ENCODE data around the gene EDRF1. TPM values are rescaled to one million over a fixed set of nuclear protein-coding genes. Genes with fewer than 3 reads are reported as not detected.

The EDRF1 gene
- total RNA-seq, 1 donor = 25.0 TPM

GRCh38 chr10:125756853-125757487, 37.5 kb downstream of the EDRF1 start:
- Histone ChIP-seq H3K27ac (ENCODE audit: low read depth, low read length) (no peak overlapping the region), H3K9me3 (ENCODE audit: low read depth, low read length) (no peaks in the 10 kb centered on the region), H3K4me3 (ENCODE audit: insufficient read depth, low read length) (no peak overlapping the region), H3K79me2 (ENCODE audit: insufficient read depth, low read length) (peaks cover 3% of the 10 kb centered on the region), H4K20me1 (ENCODE audit: insufficient read depth, low read length) (no peaks in the 10 kb centered on the region), H3K36me3 (ENCODE audit: insufficient read depth, low read length) (peaks cover 54% of the 10 kb centered on the region), H2AFZ (ENCODE audit: low read length) (no peak overlapping the region), H3K4me1 (ENCODE audit: insufficient read depth, low read length) (no peaks in the 10 kb centered on the region), H3K27me3 (ENCODE audit: insufficient read depth, low read length) (no peaks in the 10 kb centered on the region), H3K4me2 (ENCODE audit: insufficient read depth, low read length) (no peak overlapping the region)
- TF ChIP-seq CTCF (IDR thresholded peaks at IDR 0.05; ENCODE audit: extremely low read depth, low read depth, low read length) = no peak
- no peak for DNase-seq (ENCODE audit: insufficient read length, low spot score, missing footprints)

GRCh38 chr10:125757742-125758141, 38.2 kb downstream of the EDRF1 start:
- peaks cover 50% of the 10 kb centered on the region for H3K36me3 ChIP-seq (ENCODE audit: insufficient read depth, low read length)
- H3K27ac ChIP-seq (ENCODE audit: low read depth, low read length) = no peak overlapping the region
- no peaks in the 10 kb centered on the region for H3K27me3 ChIP-seq (ENCODE audit: insufficient read depth, low read length)
- H3K79me2 ChIP-seq (ENCODE audit: insufficient read depth, low read length) = peaks cover 3% of the 10 kb centered on the region
- no peak overlapping the region for H3K4me2 ChIP-seq (ENCODE audit: insufficient read depth, low read length)
- H3K4me3 ChIP-seq (ENCODE audit: insufficient read depth, low read length) = no peak overlapping the region
- DNase-seq (ENCODE audit: insufficient read length, low spot score, missing footprints) = no peak
- no peak overlapping the region for H2AFZ ChIP-seq (ENCODE audit: low read length)
- H3K9me3 ChIP-seq (ENCODE audit: low read depth, low read length) = no peaks in the 10 kb centered on the region
- no peaks in the 10 kb centered on the region for H4K20me1 ChIP-seq (ENCODE audit: insufficient read depth, low read length)
- TF ChIP-seq CTCF (IDR thresholded peaks at IDR 0.05; ENCODE audit: extremely low read depth, low read depth, low read length) = no peak
- H3K4me1 ChIP-seq (ENCODE audit: insufficient read depth, low read length) = no peaks in the 10 kb centered on the region

- peaks cover 50% of the 10 kb centered on the region for H3K36me3 ChIP-seq (ENCODE audit: insufficient read depth, low read length)
These were observed 42.5 kb downstream of the EDRF1 start for GRCh38 chr10:125761961-125762360.

More at GRCh38 chr10:125761961-125762360, 42.5 kb downstream of the EDRF1 start:
- no peak overlapping the region for H3K4me2 ChIP-seq (ENCODE audit: insufficient read depth, low read length)
- no peaks in the 10 kb centered on the region for H4K20me1 ChIP-seq (ENCODE audit: insufficient read depth, low read length)
- DNase-seq (ENCODE audit: insufficient read length, low spot score, missing footprints) = no peak
- H3K79me2 ChIP-seq (ENCODE audit: insufficient read depth, low read length) = no peaks in the 10 kb centered on the region
- no peaks in the 10 kb centered on the region for H3K9me3 ChIP-seq (ENCODE audit: low read depth, low read length)
- no peak overlapping the region for H3K27ac ChIP-seq (ENCODE audit: low read depth, low read length)
- H3K27me3 ChIP-seq (ENCODE audit: insufficient read depth, low read length) = no peaks in the 10 kb centered on the region
- TF ChIP-seq CTCF (IDR thresholded peaks at IDR 0.05; ENCODE audit: extremely low read depth, low read depth, low read length) = no peak
- H2AFZ ChIP-seq (ENCODE audit: low read length) = no peak overlapping the region
- H3K4me3 ChIP-seq (ENCODE audit: insufficient read depth, low read length) = no peak overlapping the region
- no peaks in the 10 kb centered on the region for H3K4me1 ChIP-seq (ENCODE audit: insufficient read depth, low read length)
